Upper lobe of left lung (tissue), 4 donors: ENCODE results near the gene NDUFB8.

ENCODE experiments used
- POLR2A ChIP-seq, 4 donors: fragments of 450-650 bp; IDR thresholded peaks; one replicate each; pipeline ENCODE4 v1.5.1; 2016 to 2017; ENCODE audit warnings: antibody characterized with exemption in 4 of 4, mild to moderate bottlenecking in 2 of 4
- POLR2AphosphoS5 ChIP-seq, 2 donors: sonication (generic); formaldehyde crosslinking; IDR thresholded peaks; one replicate each; pipeline ENCODE4 v1.5.1; 2017; ENCODE audit warnings: antibody characterized with exemption in 2 of 2
- TF ChIP-seq, protein P1 (sequence below), 6 experiments: fragments of 450-650 bp in 4 of 6; fragments of 200-600 bp in 2 of 6; sonication (generic) in 2 of 6; IDR thresholded peaks; one replicate each; pipeline ENCODE4 v1.5.1; 2016 to 2019; ENCODE audit warnings: antibody characterized with exemption in 6 of 6

- TF ChIP-seq POLR2A (IDR thresholded peaks at IDR 0.05) (no peak), POLR2AphosphoS5 (IDR thresholded peaks at IDR 0.05) (no peak)
- TF ChIP-seq, protein P1, sequence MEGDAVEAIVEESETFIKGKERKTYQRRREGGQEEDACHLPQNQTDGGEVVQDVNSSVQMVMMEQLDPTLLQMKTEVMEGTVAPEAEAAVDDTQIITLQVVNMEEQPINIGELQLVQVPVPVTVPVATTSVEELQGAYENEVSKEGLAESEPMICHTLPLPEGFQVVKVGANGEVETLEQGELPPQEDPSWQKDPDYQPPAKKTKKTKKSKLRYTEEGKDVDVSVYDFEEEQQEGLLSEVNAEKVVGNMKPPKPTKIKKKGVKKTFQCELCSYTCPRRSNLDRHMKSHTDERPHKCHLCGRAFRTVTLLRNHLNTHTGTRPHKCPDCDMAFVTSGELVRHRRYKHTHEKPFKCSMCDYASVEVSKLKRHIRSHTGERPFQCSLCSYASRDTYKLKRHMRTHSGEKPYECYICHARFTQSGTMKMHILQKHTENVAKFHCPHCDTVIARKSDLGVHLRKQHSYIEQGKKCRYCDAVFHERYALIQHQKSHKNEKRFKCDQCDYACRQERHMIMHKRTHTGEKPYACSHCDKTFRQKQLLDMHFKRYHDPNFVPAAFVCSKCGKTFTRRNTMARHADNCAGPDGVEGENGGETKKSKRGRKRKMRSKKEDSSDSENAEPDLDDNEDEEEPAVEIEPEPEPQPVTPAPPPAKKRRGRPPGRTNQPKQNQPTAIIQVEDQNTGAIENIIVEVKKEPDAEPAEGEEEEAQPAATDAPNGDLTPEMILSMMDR (IDR thresholded peaks at IDR 0.05): no peak
These were observed 41.6 kb upstream of the NDUFB8 start for GRCh38 chr10:100571084-100571856.
